PFSK-1 (cell line): ENCODE results near the gene CLIP4.

Source experiments
- FOXP2 ChIP-seq: optimal IDR thresholded peaks from 2 replicates; pipeline ENCODE3; 2011; ENCODE audit warnings: borderline replicate concordance, control low read depth, inconsistent platforms; ENCODE audit not compliant: insufficient read depth; ENCODE audit errors: extremely low read length, extremely low read depth
- POLR2AphosphoS5 ChIP-seq: IDR thresholded peaks from 2 replicates; pipeline ENCODE4 v1.6.1; 2012; ENCODE audit warnings: low read depth, mild to moderate bottlenecking, control low read depth, low read length, moderate library complexity
- SIN3A ChIP-seq: IDR thresholded peaks from 2 replicates; pipeline ENCODE4 v1.6.1; 2012; ENCODE audit warnings: mild to moderate bottlenecking, low read length, moderate library complexity, borderline replicate concordance; ENCODE audit not compliant: insufficient read depth
- TAF1 ChIP-seq: IDR thresholded peaks from 2 replicates; pipeline ENCODE4 v1.6.1; 2012; ENCODE audit warnings: low read length, control low read depth, borderline replicate concordance; ENCODE audit not compliant: insufficient read depth
- TF ChIP-seq, protein P1 (sequence below), 2 experiments: IDR thresholded peaks; 2 replicates each; pipeline versions ENCODE4 v1.6.1 to v1.8.0; 2011 to 2012; ENCODE audit warnings: low read depth in 2 of 2, low read length in 2 of 2, control low read depth in 1 of 2, inconsistent platforms in 1 of 2, mild to moderate bottlenecking in 1 of 2, moderate library complexity in 1 of 2; ENCODE audit not compliant: insufficient read depth in 1 of 2

The CLIP4 gene

DNA sequence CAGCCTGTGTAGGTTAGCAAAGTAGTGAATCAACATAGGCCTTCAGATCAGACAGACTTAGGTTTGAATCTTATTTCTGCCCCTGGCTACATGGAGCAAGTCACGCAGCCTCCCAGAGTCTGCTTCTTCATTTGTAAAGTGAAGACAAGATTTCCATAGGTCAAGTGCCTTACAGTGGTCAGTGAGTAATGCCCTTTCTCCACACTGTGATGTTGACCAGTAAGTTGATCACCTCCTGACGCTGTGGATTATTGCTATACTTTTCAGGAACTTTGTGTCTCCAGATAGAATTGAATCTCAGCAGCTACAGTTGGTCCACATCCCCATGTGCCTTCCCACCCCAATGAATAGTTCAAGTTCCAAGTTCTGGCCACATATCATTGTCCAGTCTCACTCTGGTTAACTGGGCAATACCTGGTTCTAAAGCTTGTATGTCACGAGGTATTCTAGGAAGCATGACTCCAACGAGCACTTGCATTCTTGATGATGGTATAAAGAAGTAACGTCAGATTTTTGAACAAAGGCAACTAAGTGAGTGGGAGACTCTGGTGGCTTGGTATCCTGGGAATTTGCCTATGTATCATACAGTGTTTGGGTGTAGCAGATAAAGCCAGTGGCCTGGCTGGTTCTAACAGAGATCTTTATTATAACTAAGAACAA is 2.1 kb upstream of the CLIP4 start:
- TF ChIP-seq, protein P1, sequence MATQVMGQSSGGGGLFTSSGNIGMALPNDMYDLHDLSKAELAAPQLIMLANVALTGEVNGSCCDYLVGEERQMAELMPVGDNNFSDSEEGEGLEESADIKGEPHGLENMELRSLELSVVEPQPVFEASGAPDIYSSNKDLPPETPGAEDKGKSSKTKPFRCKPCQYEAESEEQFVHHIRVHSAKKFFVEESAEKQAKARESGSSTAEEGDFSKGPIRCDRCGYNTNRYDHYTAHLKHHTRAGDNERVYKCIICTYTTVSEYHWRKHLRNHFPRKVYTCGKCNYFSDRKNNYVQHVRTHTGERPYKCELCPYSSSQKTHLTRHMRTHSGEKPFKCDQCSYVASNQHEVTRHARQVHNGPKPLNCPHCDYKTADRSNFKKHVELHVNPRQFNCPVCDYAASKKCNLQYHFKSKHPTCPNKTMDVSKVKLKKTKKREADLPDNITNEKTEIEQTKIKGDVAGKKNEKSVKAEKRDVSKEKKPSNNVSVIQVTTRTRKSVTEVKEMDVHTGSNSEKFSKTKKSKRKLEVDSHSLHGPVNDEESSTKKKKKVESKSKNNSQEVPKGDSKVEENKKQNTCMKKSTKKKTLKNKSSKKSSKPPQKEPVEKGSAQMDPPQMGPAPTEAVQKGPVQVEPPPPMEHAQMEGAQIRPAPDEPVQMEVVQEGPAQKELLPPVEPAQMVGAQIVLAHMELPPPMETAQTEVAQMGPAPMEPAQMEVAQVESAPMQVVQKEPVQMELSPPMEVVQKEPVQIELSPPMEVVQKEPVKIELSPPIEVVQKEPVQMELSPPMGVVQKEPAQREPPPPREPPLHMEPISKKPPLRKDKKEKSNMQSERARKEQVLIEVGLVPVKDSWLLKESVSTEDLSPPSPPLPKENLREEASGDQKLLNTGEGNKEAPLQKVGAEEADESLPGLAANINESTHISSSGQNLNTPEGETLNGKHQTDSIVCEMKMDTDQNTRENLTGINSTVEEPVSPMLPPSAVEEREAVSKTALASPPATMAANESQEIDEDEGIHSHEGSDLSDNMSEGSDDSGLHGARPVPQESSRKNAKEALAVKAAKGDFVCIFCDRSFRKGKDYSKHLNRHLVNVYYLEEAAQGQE (IDR thresholded peaks at IDR 0.05; ENCODE audit: insufficient read depth in 1 of 2, low read depth in 2 of 2, low read length in 2 of 2), result no peak
- no peak for TF ChIP-seq TAF1
- TF ChIP-seq FOXP2, result no peak
- no peak for TF ChIP-seq POLR2AphosphoS5
- no peak for TF ChIP-seq SIN3A

DNA sequence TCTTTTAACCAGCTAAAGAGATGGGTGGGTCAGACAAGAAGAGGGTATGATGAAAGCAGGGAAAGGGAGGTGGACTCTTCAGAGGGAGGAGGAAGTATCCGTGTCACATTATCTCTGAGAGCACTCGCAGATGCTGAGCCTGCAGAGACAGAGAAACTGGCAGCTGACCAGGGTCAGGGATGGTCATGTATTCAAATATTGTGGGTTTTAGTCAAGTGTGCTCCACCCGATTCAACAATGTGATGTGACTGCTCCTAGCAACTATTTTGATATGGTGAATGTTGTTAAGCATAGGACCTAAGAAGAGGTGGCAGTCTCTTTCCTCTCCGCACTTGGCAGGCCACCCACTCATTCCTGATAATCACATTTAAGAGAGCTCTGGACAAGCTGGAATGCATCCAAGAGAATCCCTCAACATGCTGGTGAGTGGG is 1.3 kb upstream of the CLIP4 start:
- TF ChIP-seq POLR2AphosphoS5, result no peak
- TF ChIP-seq, protein P1 (IDR thresholded peaks at IDR 0.05; ENCODE audit: insufficient read depth in 1 of 2, low read depth in 2 of 2, low read length in 2 of 2), result no peak
- TF ChIP-seq SIN3A, result no peak
- TF ChIP-seq TAF1, result no peak
- TF ChIP-seq FOXP2, result no peak

DNA sequence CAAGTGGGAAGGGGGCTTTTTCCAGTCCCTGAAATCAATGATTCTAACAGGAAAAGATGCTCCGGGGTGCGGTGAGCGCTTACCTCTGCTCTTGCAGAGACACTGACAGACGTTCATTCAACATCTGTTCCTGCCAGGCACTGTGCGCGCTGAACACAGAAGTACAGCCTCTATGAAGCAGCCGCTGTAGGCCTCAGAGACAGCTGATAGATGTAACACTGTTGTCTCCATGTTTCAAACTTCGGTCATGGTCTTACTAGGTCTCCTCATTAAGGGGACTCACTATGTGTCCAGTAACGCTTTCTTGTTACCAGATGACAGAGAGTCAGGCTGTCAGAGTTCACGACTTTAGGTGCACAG is 649 bp upstream of the CLIP4 start:
- TF ChIP-seq SIN3A (no peak), POLR2AphosphoS5 (no peak), TAF1 (no peak), FOXP2 (no peak)
- TF ChIP-seq, protein P1 (IDR thresholded peaks at IDR 0.05; ENCODE audit: insufficient read depth in 1 of 2, low read depth in 2 of 2, low read length in 2 of 2), result no peak

DNA sequence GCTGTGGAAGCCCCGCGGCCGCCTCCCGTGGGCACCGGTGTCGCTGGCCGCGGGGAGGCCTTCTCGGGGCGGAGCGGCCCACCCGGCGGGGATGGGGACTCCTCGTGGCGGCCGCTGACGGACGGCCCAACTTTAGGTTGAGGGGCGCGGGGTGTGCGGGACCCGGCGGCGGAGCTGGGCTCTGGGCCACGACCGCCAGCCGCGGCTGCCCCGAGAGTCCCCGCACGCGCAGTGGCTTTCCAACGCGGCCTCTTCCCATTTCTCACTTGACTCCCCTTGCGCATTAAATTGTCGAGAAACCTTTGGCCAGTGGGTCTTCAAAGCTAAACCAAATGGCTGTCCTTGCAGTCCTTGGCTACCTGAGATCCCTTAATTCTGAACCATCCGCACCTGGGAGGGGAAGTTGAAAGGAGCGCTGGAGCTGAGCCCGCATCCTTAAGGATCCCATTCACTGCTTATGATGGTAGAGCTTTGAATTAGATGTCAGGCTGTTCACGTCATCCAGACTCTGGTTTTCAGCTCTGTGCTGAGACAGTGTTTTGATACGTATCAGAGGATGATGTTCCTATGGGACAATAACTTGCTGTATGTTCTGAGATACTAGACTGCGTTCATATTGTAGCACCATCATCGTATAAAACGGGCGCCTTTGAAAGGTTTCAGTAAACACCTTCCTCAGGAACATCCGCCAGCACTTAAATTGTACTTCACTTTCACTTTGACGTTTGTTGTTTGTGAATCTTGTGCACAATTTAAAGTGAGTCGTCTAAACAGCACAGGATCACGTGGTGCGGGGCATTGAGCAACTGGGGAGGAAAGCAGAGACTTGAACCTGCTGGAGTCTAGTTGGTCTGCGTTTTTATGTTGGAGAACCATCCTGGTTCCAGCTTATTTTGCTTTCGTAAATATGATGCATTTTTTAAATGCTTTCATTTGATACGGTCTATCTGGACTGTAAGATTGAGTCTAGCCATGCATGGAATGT is 874 bp downstream of the CLIP4 start:
- TF ChIP-seq POLR2AphosphoS5, result no peak; the same call in 1 of the 2 replicates
- no peak for TF ChIP-seq FOXP2
- no peak for TF ChIP-seq TAF1
- TF ChIP-seq, protein P1 (IDR thresholded peaks at IDR 0.05; ENCODE audit: insufficient read depth in 1 of 2, low read depth in 2 of 2, low read length in 2 of 2), result no peak
- TF ChIP-seq SIN3A, result no peak
